Measurements from ENCODE around the gene CCDC82.

Gene CCDC82

GRCh38 chr11:96358321-96358720 is 31.4 kb downstream of the CCDC82 start:
- DNase-seq, result no peak

GRCh38 chr11:96357794-96358193 is 31.9 kb downstream of the CCDC82 start:
- DNase-seq, result no peak

- no peak for DNase-seq
Measured at GRCh38 chr11:96356848-96357247, 32.9 kb downstream of the CCDC82 start.

GRCh38 chr11:96342961-96343711 is 46.6 kb downstream of the CCDC82 start, which contains the start of gene MAML2:
Gene MAML2 (minus strand): TSS chr11:96343195. CDS start chr11:96341895, 1,300 bp downstream.
- peak; percentile 56 for DNase-seq

- no peak for DNase-seq
Measured at GRCh38 chr11:96342014-96342960, 47.4 kb downstream of the CCDC82 start.

GRCh38 chr11:96341211-96342013 is 48.3 kb downstream of the CCDC82 start:
- no peak for DNase-seq

- no peak for DNase-seq
Measured at GRCh38 chr11:96340555-96340885, 49.2 kb downstream of the CCDC82 start.

- DNase-seq, result no peak
Measured at GRCh38 chr11:96339706-96340554, 49.8 kb downstream of the CCDC82 start.

GRCh38 chr11:96338910-96339705 is 50.6 kb downstream of the CCDC82 start:
- no peak for DNase-seq

GRCh38 chr11:96337541-96338431 is 51.9 kb downstream of the CCDC82 start:
- no peak for DNase-seq

GRCh38 chr11:96335388-96335787 is 54.3 kb downstream of the CCDC82 start:
- DNase-seq, result no peak

GRCh38 chr11:96334219-96334618 is 55.5 kb downstream of the CCDC82 start:
- no peak for DNase-seq

GRCh38 chr11:96333191-96333719 is 56.5 kb downstream of the CCDC82 start:
- DNase-seq, result no peak

GRCh38 chr11:96332126-96332771 is 57.5 kb downstream of the CCDC82 start:
- DNase-seq, result no peak

GRCh38 chr11:96331699-96332116 is 58.0 kb downstream of the CCDC82 start:
- DNase-seq, result no peak

- no peak for DNase-seq
Measured at GRCh38 chr11:96330511-96330859, 59.2 kb downstream of the CCDC82 start.

GRCh38 chr11:96329855-96330510 is 59.7 kb downstream of the CCDC82 start:
- no peak for DNase-seq

- no peak for DNase-seq
Measured at GRCh38 chr11:96329419-96329818, 60.3 kb downstream of the CCDC82 start.

Data from NCI-H187 treated with DMSO at 0.1 percent for 48 hours (cell line).